HG03442 (cell line): Measurements from ENCODE around the gene PPP5C.
"Not testable (repeated sequence)": the region's sequence is repeated elsewhere in the genome, so short reads cannot be mapped to it uniquely, and the experiment has no call there.

Experiments used
- ATAC-seq: cut with Tn5 transposase; IDR thresholded peaks from one replicate; pipeline ENCODE4 v1.9.1; 2021; ENCODE audit warnings: mild to moderate bottlenecking, moderate library complexity; ENCODE audit not compliant: unreplicated experiment

PPP5C gene

DNA sequence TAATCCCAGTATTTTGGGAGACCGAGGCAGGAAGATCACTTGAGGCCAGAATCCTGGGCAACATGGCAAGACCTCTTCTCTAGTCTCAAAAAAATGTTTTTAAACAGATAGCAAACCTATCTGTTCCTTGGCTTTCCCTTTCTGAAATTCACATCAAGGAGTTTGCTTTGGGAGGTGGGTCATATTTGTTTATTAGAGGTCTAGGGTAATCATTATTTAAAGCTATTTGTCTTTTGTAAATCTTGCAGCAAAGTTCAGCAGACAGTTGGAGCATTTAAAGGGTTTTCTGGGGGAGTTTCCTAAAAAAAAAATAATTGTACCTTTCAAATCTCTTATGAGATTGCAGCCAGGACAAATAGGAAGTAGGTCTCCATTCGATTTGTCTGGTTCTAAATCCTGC lies 17.5 kb downstream of the PPP5C start:
- no peak for ATAC-seq

DNA sequence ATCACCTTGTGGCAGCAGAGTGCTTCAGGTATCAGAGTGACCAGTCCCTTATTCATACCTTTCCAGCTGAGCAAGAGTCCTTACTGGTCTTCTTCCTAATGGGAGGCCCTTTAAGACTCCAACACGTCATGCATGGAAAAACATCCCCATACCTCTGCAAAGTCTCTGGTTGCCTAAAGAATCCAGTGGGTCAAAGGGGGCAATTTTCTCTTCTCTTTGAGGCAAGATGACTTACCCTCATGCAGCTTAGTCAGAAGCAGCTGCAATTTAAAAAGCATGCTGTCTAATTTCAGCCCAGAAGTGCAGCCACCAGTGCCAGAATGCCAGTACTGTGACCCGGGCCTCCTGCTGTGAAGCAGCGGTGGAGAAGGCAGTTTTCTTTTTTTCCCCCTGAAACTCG lies 18.7 kb downstream of the PPP5C start:
- no peak for ATAC-seq

DNA sequence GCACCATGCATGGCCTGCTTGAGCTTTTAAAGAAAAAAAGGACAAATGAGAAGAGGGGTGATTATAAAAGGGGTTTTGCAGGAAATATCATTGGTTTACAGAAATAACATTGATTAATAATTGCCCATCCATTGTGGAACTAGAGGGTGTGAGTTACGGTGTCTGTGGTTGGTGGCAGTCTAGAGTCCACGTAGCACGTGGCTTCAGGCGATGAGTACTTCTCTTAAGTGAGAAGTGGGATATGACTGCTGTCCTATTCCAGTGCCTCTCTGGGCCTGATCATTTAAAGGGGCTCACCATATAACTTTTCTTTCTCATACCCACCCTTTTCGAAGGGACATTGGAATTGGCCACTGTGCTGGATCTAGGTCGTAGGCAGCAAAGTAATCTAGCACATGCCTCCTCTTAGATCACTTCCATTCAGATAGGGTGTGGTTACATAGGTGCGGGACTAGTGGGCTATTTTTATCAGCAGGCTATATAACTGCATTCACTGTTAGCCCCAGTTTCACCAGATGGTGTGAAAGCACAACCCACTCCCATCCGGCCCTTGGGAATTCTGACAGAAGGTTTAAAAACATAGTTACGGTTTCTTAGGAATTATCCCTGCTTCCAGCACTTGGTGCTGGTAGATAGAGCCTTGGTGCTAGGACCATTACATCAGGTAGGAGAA lies 19.9 kb downstream of the PPP5C start:
- ATAC-seq: no peak

DNA sequence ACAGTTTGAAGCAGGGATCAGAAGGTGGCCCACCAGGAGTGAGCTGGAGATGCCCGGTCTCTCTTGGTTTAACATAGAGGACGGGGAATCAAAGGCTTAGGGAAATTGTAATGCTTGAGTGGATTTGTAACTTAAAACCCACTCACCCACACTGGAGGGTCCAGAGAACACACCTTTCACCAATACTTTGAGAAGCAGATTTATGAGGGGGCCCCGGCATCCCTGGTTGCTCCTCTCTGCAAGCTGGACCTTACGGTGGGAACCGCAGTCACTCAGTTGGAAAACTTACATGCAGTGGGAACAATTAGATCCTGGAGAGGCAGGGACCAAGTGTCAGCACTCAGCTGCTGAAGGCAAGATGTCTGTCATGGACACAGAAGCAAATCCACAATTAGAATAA lies 20.5 kb downstream of the PPP5C start:
- ATAC-seq: no peak

DNA sequence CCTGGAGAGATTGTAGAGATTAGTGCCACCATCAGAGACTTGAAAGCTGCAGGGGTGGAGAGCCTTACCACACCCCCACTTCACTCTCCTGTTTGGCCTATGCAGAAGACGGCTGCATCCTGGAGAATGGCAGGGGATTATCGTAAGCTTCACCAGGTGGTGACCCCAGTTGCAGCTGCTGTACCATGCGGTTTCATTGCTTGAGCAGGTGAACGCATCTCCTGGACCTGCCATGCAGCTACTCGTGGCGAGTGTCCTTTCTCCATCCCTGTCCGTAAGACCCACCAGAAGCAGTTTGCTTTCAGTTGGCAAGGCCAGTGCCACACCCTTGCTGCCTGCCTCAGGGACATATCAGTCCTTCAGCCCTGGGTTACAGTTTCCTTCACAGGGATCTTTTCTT lies 21.2 kb downstream of the PPP5C start:
- no peak for ATAC-seq

DNA sequence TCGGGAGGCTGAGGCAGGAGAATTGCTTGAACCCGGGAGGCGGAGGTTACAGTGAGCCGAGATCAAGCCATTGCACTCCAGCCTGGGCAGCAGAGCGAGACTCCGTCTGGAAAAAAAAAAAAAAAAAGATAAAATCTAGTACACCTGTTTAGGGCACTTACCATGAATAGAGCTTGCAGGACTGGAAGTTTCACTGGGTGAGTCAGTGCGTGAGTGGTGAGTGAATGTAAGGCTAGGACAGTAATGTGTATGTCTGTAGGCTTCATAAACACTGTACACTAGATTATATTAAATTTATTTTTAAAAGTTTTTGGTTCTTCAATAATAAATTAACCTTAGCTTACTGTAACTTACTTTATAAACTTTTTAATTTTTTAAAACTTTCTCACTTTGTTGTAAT lies 22.9 kb downstream of the PPP5C start:
- no peak for ATAC-seq

DNA sequence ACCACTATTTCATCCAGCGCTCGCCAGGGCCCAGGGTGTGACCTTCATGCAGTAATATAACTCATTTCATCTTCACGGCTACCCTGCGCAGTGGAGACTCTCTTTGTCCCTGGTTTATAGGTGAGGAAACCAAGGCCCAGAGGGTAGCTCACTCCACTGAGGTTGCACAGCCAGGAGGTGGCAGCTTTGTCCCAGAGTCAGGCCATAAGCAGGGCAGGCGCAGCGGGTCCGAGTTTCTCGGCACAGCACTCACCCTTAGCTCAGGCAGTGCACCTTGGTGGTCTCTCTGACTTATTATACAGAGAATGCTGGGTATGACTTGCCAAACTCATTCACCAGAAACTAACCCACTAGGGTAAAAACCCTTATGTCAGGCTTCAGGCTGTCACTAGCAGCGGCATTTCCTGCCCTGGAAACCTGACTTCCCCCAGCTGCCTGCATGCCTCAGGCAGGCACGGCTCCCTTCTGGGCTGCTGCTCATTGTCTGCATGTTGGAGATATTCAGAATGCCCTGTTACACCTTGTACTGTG lies 24.5 kb downstream of the PPP5C start:
- ATAC-seq: no peak

DNA sequence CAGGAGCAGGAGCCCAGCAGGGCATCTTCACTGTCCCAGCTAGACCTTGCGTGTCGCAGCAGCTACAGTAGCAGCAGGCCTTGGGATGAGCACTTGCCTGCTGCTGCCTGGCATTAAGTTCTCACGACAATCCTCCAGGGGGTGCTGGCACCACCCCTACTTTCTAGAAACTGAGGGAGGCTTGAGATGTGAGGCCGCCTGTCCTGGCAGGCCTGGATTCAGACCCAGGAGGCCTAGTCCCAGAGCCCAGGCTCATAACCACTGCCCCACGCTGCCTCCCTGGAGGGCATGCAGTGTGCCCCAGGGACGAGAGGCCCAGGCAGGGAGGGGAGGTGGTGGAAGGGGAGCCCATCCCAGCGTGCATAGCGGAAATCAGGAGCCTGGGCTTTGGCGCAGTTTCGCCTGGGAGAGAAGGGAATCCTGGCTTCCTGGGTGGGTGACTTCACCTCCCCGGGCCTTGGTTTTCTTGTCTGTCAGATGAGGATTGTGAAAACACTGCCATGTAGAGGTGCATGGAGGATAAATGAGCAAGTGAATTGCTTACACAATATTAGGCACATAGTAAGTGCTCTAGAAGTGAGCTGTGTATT lies 26.1 kb downstream of the PPP5C start:
- ATAC-seq: no peak

DNA sequence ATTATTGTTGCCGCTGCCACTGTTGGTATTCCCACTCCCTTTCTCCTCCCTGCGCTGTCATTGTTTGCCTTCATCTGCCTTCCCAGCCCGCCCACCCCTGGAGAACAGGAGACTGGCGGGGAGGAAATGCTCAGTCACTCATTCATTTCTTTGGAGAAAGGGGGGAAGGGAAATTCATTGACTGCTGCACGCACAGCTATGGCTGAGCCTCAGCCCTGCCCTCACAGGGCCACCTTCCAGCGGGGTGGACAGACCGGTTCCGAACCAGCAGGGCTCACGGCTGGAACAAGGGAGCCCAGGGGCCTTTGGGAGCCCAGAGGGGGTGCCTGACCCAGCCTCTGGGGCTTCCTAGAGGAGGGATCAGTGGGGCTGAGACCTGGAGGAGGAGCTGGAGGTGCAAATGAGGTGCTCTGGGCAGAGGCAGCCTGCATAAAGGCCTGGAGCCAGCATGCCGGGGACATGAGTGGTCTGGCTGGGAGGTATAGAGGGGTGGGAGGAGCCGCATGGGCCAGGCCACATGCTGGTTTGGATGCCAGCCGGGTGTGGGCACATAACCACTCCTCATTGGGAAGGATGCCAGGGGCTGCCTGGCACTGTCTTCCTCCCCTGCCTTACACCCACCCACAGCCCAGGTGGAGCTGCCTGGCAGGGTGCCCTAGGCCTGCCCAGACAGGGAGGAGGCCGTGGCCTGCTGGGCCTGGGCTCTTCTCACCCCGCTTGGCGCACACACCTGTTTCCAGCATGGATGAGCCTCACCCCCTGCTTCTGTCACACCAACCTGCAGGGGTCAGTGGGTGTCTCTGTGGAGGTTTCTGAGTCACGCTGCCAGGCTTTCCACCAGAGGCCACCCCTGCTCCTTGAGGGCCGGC lies 26.8 kb downstream of the PPP5C start:
- ATAC-seq: no peak

DNA sequence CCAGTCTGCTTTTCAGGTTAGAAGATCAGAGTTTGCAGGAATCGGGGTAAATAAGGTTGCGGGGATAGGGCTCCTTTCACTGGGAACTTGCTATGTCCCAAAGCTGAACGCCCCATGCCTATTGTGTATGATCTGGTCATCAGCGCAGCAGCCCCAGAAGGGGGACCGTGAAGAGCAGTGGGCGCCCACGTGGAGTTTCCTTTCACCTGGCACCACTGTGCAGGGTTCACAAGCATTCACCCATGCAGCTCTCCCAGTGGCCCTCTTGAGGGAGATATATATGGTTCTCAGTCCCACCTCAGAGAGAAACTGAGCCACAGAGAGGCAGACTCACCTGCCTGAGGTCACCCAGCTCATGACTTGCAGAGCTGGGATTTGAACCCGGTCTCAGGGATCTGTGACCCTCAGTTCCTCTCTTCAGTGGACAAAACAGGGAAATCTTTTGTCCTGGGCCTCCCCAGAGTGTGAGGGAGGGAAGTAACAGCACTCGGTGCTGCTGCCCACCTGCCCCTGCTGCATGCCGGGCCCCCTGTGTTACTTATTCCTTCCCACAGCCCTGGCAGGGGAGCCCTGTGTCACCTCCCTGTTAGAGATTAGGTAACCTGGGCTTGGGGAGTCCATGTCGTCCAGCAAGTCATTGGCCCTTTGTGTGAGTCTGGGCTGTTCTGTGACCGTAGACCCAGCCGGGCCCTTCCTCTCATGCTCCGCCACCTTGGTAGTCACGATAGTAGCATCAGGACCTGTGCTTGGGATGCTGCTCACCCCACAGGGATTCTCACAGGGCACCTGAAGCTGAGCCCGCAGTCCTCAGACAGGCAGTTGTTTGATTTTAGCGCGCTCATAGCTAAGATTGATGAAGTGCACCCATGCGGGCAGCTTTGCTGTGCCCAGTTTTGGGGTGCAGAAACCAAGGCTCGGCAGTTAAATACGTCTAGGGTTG lies 27.9 kb downstream of the PPP5C start:
- no peak for ATAC-seq

DNA sequence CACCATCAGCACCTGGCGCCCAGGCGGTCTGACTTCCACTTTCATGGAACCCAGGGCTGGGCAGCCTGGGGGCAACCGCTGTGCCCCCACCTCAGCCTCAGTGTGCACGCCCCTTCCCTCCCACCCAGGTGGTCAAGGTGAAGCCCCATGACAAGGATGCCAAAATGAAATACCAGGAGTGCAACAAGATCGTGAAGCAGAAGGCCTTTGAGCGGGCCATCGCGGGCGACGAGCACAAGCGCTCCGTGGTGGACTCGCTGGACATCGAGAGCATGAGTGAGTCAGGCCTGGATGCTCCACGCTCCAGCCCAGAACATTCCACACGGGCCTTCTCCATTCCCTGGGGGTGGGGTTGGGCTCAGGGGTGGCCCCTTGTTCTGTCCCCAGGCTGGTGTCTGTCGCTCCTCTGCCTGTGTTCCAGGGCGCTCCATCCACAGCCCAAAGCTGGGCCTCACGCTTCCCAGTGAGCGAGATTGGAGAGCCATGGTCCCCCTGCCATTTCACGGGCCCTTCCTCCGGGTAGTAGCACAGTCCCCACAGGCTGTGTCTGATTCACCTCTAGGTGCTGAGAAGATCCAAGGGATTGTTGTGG lies 28.7 kb downstream of the PPP5C start:
- not testable (repeated sequence) for ATAC-seq

DNA sequence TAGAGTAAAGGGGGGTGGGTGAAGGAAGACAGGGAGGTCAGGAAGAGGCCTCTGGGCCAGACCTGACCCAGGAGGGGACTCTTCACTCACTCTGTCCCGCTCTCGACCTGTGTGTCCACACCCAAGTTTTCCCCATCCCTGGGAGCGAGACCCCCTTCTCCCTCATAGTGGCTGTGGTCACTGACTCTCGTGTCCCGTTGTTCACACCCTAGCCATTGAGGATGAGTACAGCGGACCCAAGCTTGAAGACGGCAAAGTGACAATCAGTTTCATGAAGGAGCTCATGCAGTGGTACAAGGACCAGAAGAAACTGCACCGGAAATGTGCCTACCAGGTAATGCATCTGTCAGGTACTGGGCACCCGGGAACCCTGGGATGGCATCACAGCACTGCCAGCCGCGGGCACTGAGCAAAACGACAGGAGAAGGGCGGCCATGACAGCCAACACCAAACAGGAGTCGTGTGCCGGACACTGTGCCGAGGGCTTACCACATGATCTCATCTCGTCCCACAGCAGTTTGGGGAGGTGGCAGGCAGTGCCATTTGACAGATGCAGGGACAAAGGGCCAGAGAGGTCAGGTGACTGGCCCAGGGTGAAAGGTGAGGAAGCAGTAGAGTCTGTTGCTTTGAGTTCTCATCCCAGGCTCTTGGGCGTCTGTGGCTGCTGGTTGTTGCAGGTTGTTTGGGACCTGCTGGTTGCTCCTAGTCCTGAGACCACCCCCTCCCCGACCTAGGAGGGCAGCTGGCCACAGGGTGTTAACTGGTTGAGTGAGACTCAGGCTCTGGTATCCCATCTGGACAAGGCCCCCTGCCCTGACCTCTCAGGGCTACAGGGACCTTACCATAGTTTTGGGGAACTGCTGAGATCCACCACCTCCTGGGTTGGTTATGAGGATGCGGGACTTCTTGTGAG lies 29.6 kb downstream of the PPP5C start:
- ATAC-seq: no peak

DNA sequence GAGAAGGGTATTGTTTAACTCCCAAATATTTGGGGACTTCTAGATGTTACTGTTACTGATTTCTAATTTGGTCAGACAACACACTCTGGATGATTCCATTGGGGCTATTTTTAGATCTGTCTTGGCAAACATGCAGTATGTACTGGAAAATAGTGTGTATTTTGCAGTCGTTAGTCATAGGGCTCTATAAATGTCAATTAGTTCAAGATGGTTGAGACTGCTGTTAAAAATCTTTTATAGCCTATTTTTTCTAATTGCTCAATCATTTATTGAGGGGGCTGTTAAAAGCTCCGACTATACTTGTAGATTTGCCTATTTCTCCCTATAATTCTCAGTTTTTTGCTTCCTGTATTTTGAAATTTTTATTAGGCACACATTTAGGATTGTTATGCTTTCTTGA lies 31.4 kb downstream of the PPP5C start:
- ATAC-seq: no peak

DNA sequence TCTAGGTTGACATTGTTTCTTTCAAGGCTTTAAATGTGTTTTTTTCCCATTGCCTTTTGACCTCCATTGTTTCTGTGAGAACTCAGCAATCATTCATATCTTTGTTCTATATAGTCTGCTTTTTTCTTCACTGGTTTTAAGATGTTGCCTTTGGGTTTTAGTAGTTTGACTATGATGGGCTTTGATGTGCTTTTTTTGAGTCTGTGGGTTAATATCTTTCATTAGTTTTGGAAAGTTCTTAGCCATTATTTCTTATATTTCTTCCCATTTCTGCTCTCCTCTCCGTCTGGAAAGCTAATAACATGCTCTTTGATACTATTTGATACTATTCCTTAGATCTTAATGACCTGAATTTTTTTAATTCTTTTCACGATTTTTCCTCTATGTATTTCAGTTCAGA lies 33.8 kb downstream of the PPP5C start:
- no peak for ATAC-seq

DNA sequence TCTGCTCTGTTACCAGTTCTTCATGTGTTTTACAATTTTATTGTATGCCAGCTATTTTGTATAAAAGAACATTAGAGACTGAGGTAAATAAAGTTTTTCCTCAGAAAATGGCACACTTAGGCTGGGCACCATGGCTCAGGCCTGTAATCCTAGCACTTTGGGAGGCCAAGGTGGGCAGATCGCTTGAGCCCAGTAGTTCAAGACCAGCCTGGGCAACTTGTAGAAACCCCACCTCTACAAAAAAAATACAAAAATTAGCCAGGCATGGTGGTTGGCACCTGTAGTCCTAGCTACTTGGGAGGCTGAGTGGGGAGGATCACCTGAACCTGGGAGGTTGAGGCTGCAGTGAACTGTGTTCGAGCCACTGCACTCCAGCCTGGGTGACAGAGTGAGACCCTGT lies 34.5 kb downstream of the PPP5C start:
- no peak for ATAC-seq

DNA sequence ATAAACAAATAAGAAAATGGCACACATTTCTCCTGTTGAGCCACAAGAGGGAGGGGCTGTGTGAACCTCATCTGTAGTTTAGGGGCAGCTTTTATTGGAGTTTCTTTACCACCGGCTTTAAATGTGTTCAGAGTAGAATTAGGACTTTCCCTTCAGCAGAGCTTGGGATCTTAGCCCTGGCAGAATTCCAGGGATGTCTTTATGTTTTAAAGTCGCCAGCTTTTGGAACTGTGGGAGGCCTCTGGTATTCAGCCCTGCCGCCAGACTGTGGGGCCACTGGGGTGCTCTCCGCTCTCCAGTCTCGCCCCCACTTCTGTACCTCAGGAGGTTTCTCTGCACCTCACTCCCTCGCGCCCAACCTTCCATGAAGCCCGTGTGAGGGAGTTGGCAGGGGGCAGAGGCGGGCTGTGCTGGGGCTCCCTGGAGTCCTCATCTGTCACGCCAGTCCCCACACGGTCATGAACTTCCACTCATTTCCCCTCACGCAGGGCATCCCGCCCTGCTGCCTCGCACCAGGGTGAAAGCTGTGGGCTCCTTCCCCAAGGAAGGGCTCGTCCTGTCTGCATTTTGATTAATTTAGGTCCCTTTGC lies 35.0 kb downstream of the PPP5C start:
- no peak for ATAC-seq

DNA sequence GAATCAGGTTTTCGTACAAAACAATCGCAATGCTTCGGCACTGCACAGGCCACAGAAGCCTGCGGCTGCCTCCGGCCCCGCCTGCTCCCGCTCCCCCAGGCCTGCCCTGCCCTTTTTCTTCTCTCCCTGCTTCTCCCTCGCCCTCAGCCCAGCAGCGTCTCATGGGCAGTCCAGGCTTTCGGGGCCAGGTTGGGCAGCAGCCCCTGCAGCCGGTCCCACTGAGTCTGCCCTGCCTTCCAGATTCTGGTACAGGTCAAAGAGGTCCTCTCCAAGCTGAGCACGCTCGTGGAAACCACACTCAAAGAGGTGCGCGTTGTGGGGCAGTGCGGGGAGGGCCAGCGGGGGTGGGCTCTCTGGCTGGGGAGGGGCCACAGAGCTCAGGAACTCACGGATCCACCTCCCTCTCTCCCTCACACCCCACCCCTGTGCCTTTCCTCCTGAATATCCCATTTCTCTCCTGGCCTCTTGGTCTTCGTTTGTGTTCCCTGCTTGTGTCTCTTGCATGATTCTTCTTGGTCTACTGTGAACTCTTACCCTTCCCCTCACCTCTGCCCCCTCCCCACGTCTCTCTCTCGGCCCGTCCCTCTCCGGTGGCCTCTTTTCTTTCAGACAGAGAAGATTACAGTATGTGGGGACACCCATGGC lies 36.4 kb downstream of the PPP5C start:
- ATAC-seq: no peak

DNA sequence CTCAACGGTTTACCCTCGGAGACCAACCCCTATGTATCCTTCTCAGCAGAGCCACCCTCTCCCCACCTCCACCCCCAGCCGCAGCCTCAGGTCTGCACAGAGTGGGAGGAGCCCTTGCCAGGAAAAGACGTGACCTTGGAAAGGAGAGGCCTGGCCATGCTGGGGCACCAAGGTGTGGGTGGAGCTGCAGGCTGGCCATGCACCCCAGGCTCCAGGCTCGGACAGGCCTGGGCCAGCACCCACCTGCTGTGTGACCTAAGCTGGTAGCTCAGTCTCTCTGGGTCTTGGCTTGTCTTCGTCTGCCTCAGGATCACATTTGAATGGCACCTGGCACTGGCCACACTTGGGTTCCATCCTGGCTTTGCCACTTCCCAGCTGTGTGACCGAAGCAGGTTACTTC lies 37.0 kb downstream of the PPP5C start:
- ATAC-seq: no peak
